Tibial nerve (tissue), 3 donors: ENCODE data around the gene GPBP1.

Experiments
- CTCF ChIP-seq, 5 experiments: fragments of 200-600 bp in 3 of 5; fragments of 450-650 bp in 2 of 5; sonication (generic) in 3 of 5; IDR thresholded peaks; one replicate each; pipeline ENCODE4 v1.5.1; 2016 to 2019; ENCODE audit warnings: antibody characterized with exemption in 5 of 5, mild to moderate bottlenecking in 3 of 5, moderate library complexity in 2 of 5
- POLR2A ChIP-seq, 2 donors: fragments of 450-650 bp; IDR thresholded peaks; one replicate each; pipeline ENCODE4 v1.6.1; 2017; ENCODE audit warnings: antibody characterized with exemption in 2 of 2, mild to moderate bottlenecking in 2 of 2, moderate library complexity in 2 of 2

DNA sequence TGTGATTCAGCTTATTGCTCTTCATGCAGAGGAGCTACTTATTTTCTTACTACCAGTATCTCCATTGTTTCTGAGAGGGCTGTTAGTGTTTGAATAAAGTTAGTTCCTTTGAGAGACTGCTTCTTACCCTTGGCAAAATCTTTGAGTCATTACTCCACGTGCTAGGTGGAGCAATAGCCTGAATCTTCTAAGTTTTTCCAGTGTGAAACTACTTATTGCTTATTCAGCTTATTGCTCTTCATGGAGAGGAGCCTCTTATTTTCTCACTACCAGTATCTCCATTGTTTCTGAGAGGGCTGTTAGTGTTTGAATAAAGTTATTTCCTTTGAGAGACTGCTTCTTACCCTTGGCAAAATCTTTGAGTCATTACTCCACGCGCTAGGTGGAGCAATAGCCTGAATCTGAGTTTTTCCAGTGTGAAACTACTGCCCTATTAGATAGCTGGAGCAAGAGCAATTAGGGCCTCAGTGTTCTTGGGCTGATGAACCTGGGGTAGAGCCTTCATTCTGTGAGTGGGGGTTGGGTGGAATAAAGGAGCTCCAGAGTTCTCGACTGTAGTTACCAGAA lies 41.9 kb downstream of the GPBP1 start:
- TF ChIP-seq POLR2A (IDR thresholded peaks at IDR 0.05) (no peak), CTCF (IDR thresholded peaks at IDR 0.05) (no peak)
